NCI-H82 treated with DMSO at 0.1 percent for 48 hours (cell line): ENCODE data around the gene LRP1B.

Experiments
- DNase-seq: peaks from one replicate; lab custom pipeline; 2025; ENCODE audit not compliant: unreplicated experiment; lab: John Stamatoyannopoulos, UW

Gene LRP1B

DNA sequence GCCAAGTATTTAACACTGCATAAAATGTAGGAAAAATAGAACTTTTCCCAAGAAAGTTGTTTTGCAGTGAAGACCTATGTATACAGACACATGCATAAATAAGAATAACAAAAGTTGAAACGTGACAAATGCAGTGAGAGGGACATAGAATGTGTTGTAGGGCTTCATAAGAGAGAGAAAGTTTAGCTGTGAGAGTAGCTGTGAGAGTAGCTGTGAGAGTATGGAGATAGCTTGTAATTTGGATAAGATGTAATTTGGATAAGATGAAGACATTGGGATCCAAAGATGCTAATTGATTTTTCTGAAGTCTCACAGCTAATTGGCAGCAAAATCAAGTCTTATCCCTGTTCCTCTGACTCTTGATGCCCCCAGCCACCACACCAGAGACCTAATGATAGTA is 170.9 kb downstream of the LRP1B start:
- no peak for DNase-seq

DNA sequence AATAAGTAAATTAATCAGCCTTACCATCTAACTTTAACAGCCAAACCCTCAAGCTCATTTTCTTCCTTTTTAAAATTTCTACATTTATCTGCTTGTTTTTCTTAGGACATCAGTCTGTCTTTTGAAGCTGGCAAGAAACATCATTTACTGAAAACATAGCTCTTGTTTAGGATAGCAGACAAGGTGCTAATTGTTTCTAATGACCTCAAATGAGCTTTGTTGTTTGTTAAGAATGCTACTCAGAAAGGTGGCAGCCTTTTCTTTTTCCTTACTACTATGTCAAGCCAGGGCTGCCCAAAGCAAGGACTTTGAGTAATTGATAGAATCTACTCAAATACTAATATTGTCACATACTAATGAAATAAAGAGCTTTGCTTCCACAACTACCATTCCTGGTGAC is 171.8 kb downstream of the LRP1B start:
- DNase-seq = no peak

DNA sequence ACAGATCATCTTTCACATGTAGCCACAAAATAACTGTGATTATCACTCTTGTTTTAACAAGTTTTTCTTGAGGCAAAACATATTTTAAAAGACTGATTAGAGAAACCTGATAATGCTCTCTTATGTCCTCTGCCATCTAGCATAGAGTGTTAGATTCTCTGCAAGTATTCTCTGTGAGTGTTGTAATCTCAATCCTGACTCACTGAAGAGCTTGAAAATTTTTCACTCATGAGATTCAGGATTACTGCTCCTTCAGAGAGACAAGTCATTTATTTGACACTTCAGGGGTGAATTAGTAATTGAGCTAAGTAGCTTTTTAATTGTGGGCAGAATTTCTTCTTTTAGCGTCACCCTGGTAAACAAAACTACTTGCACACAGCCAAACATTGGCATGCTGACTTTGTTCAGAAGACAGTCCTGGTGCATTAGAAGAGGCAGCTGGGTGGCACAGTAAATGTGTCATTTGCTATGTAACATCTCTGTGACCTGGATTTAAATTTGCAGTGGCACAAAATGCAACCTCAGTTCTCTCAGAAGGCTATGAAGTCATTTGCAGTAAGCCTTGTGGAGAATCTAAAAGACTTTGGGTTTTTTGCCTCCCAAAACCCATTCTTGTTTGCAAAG is 172.9 kb downstream of the LRP1B start:
- DNase-seq = no peak

DNA sequence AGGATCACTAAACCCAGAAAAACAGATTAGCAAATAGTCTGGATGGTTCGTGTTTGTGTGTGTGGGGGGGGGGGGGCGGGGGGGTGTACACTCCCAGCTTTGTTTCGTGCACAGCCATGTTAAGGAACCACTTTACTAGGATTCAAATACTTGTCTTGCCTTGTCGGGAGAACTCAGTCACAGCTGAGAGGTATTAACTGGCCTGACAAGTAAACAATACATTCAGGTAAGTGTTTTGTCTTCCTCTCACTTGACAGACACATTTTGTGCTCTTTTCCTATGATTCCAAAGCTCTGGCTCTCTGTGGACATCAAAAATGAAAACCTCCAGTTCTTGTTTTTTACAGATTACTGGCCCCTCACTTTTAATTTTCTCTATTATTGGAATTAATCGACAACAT is 173.5 kb downstream of the LRP1B start:
- DNase-seq = no peak

DNA sequence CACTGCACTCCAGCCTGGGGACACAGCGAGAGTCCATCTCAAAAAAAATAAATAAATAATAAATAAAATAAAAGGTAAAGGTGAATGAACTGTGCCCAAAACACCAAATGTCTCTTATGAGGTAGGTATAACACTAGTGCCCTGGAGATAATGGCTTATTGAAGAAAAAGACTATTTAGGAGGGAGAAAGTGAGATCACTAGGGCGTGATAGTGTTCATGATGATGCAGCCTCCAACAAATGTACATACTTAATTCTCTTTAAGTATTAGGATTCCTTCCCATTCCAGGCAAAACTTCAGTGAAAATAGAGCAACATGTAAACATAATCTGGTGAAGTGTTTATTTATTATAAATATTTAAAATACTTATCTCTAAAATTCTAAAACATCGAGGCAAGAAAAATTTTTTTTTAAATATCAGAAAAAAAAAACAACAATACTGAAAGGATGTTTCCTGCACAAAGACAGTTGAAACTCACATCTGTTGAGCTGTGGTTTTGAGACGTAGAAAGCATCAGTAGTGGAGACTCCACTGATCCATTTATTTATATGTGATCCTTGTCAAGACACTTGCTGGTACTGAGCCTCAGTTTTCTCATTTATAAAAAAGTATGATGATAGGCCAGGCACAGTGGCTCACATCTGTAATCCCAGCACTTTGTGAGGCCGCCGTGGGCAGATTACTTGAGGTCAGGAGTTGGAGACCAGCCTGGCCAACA is 183.3 kb downstream of the LRP1B start:
- no peak for DNase-seq

DNA sequence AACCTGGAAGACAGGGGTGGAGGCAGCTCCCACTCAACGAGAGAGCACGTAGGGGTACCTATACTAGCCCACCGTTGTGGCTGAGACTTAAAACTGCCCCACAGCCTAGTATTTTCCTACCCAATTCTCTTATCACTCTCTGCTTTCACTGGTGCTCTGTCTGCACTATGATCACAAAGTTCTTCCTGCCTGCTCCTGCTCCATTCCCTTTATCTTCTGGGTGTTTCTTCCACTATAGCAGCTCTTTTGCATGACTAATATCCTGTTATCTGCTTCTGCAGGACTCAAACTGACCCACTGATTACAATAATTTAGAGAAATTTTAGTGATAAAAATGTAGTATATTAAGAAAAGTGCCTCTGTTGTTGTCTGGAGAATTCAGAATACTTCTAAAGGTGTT is 184.8 kb downstream of the LRP1B start:
- DNase-seq = no peak

DNA sequence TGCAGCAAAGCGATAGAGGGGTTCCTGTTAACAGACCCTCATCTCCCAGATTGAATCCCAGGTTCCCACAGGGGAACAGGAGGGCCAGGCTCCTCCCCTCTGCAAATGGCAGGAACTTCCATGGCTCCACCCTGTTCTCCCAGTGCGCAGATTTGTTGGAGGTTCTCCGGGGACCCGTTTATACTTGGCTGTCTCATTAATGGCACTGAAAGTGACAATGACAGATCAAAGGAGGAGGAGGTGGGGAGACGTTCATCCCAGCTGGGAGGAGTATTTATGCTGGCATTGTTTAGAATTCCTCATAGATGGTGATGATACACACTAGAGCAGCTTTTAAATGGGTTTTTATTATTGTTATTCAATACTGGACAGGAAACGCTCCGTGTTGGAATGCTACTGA is 186.9 kb downstream of the LRP1B start:
- DNase-seq = no peak

DNA sequence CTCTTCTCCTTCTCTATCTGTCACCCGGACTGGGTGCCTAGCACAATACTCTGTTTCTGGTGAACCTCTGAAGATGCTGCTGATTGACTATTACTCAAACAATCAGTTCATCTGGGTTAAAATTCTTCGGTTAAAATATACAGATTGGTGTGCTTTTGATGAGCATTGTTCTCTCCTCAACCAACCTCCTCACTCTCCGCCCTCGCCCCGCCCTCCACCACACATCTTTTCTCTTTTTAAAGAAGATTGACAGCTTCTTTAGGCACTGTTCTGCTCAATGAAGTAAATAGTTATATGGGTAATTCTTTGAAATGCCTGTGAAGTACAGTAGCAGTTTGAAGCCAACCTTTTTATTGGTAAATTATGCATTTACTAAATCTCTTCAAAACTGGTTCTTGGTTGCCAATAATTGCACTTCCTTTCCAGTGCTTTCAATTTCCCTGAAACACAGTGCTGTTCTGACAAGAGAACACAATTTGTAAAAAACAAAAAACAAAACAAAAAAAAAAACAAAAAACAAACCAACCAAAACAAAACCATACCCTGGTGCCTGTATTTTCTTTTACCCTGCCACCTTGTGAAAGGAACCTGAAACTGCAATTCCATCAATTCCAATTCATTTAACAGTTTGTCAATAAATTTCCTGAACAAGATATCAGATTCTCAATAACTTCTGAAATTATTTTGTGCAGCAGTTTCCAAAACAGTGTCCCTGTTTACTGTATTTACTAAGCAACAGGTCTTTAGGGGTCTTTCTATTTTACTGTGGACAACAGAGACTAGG is 188.6 kb downstream of the LRP1B start:
- no peak for DNase-seq

DNA sequence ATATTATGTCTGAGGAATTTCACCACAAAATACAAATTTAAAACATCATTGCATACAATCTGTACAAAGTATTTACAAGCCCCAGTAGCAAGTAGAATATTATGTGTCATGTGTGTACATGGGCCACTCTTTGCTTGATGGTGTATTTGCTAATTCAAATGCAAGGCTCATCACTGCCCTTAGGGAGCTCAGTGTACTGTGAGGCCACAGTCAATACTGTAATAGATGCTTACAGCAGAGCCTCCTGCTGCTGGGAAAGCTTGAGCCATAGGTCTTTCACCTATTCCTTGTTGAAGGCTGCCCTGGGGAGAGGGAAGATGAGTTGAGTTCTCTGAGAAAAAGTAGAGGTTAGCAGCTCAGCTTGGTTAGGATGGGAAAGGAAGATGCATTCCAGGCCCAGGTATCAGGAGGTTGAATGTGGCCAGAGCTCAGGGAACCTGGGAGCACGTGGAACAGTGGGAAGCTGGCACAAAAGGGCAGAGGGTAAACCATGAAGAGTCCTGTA is 189.6 kb downstream of the LRP1B start:
- DNase-seq = no peak

DNA sequence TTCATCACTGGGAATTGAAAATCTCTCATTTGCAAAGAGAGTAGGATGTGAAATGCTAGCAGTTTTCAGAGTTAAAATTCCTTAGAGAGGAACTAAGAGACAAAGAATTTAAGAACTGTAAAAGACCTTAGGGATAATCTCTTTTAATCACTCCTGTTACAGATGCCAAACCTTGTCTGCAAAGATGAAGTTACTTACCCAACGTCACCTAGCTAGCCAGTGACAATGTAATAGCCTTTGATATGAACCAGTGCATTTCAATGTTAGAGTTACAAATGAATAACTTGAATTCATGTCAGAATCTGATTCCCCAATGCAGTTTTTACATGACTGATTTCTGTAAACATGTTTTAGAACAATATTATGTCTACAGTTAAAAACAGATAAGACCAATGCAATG is 190.1 kb downstream of the LRP1B start:
- peak; percentile 56 for DNase-seq

DNA sequence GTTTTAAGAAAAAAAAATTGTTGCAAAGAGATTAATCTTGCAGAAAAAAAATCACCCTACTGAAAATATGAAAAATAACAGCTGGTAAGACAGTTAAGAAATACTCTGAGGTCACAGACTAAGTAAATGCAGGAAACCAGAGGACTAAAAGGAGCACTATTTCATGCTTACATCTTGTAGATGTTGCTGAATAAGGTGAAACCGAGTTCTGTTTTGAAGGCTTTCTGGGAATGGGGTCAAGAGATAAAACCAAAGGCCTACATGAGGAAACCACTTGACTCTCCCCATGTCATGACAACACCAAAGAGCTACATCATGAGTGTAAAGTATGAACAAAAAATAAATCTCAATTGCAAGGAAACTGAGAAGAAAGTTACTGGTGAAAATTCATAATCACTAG is 197.6 kb downstream of the LRP1B start:
- DNase-seq = no peak

DNA sequence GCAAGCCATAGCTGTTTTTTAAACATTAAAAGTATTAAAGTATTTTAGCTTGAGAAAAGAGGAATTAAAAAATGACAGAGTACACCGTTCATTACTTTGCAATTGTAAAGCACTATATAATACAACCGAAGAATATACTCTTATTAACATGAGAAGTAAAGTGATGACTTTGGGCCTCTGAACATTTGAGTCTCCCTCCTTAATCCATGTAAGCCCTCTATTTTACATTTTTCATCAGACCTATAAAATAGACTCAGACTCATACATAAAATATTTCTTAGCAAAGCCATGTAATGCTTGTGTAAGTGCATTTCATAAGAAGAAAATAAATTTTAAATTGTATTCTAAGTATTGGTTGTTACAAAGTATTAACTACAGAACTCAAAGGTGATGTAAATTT is 198.6 kb downstream of the LRP1B start:
- DNase-seq = no peak

DNA sequence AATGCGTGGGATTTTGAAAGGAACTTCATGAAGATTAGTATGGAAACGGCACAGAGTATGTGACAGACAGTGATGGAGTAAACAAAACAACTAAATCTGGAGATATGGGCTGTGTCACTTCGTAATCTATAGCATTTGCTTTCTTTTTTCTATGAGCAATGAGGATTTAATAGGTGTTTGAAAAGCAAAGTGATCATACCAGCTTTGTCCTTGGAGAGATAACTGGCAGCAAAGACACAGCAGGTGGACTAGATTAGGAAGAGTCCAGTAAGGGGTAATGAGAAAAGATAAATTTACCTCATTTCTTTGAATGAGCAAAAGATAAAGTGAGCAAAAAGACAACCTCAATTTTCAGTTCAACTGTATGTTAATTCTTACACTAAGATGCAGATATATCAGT is 199.0 kb downstream of the LRP1B start:
- no peak for DNase-seq

DNA sequence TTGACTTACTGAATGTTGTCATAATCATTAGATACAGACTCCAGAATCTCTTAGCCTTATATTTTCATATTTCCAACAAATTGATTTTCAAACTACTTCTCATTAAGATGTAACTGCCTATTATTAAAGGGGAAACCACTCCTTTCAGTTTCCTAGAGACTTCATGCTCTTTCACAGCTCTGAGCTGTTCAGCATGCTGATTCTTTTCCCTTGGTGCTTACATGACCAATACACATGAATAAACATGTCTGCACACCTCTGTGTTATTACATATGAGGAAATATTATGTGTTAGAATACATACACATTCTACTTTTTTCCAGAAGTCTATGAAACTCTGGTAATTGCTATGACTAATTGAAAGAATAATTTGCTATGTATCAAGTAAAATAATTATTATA is 200.0 kb downstream of the LRP1B start:
- no peak for DNase-seq

DNA sequence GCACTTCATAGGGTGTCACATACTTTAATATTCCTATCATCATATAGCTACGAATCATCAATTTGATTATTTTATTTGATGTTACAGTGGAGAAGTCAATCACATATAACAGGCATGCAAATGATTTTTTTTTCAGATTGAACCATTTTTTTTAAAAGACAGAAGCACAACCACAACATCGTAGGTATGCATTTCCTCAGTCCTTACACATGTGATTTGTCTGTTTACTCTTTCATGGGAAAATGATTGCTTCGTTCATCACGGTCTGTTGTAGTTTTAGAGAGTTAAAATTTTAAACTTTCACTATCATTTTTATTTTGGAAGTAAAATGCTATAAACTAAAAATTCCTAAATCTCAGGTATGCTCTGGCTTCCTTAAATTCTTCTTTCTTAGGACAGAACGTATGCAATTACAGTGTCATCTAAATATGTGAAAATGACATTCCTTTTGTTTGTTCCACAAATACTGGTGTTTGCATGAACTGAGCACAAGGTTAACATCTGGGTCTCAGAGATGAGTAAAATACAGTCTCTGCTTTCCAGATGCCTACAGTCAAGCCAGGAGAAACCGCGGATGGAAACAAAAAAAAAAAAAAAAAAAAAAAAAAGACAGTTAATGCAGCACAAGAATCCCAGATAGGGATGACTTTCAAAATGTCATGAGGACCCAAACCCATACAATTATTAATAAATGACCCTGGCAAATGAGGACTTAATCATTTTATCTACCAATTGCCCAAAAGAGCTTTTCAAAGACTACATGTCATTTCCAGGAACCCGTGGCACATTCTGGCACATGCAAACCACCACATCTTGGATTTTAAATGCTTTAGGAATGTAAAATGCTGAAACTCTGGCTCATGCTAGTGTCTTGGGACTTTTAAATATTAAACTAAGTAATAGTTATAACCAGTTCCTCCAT is 201.2 kb downstream of the LRP1B start:
- no peak for DNase-seq

DNA sequence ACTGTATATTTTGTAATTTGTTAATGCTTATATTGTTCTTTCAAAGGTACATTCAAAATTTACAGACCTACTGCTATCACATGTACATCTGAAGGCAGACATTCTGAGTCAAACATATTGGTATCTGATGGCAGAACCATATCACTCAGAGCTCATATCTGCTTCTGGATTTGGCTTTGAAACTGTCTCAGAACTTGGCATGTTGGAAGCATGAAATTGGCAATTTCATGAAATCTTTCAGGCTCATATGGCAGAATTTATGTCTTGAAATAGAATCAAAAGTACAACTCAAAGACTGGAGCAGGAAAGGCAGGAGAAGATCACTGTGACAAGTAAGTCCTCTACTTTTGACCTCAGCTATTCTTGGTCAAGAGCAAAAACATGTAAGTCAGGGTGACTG is 202.3 kb downstream of the LRP1B start:
- DNase-seq = no peak

DNA sequence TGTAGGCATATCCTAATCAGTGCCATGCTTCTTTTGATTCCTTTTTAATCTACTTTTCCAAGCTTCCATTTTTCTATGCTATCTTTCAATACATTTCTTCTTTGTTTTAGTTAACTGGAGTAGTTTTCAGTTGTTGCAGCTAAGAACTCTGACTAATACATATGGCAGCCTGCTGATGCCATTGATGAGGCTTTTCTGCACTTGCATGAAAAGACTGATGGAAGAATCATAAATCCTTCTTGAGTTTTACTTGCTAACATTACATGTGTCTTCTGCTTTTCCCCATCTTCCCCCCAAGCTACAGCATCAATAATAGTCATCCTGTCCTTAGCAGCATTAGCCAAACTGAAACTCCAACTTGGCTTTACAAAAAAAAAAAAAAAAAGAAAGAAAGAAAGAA is 203.3 kb downstream of the LRP1B start:
- DNase-seq = no peak

DNA sequence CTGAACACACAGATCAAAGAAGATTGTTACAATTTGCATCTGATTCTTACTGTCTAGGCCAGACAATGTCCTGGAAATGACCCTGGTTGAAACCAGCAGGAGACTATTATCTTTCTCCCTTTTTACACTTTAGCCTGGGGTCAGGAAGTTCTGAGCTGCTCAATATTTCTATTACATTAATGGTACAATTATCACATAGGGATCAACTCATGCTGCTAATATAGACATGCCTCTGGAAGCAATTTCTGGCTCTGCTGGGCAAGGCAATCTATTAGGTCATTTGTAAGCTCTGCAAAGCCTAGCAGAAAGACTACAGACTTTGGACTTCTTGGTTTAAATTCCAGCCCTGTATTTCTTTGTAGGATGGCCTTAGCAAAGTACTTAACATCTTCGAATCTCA is 205.3 kb downstream of the LRP1B start:
- no peak for DNase-seq

DNA sequence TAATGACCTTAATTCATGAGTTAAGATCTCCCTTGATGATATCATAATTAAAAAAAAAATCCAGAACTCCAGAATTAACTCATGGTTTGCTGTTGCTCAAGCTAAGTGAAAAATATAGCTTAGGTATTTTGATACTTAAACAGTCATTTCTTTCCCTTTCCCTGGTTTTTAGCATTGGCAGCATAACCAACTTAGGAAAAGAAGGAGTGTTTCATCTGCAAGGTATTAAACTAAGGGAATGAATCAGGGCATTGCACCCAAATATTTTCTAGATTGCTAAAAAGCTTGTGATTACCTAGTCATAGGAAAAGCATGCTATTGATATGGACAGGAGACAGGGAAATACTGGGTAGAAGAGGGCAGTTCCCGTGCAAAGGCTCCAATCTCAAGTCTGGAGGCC is 207.2 kb downstream of the LRP1B start:
- DNase-seq = no peak

DNA sequence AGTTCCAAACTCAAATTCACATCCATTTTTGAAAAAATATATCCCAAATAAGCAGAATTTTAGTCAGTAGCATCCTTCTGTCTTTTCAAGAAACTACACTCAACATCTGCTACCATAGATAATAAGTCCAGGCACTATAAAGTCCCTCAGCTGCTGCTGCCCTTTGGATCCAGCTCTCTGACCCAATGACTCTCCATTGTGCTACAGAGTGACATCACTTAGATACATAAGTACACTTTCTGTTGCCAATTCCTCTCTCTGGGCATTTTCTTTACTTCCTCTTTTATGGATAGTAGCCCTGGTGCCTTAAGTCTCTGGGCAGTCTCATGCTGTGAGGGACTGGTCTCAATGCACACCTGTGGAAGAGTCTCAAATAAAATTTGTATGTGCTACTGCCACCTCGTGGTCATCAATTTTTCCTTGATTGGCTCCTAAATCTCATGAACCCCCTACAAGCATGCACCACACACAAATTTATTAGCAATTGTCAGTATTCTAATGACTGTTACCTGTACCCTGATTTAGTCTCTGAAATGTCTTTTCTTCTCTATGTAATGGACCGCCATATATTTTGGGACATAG is 219.2 kb downstream of the LRP1B start:
- peak; percentile 37 for DNase-seq

DNA sequence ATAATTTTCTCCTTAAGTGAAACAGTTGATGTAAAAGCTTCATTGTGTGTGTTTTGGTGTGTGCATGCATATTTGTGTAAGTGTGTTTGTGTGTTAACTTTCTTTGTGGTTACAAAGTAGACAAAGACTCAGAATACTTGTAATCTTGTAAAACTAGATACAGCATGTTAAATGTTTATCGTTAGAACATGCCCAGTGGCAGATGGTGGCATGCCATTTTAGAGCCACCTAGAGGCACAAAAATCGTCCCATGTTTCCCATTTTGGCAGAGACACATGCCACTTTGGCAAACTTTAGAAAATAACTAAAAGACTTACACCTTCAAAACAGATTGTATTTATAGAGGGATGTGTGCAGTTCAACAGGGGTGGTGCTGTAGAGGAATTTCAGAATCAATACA is 224.1 kb downstream of the LRP1B start:
- no peak for DNase-seq
